GM21619 (cell line): ENCODE results near the gene PTGDS.
A peak's percentile ranks its signal among the peaks of the same experiment; 100 is the strongest.
"Not testable (repeated sequence)": the region's sequence is repeated elsewhere in the genome, so short reads cannot be mapped to it uniquely, and the experiment has no call there.

Experiments
- ATAC-seq: cut with Tn5 transposase; IDR thresholded peaks from one replicate; pipeline ENCODE4 v1.9.1; 2021; ENCODE audit not compliant: unreplicated experiment

Gene PTGDS

DNA sequence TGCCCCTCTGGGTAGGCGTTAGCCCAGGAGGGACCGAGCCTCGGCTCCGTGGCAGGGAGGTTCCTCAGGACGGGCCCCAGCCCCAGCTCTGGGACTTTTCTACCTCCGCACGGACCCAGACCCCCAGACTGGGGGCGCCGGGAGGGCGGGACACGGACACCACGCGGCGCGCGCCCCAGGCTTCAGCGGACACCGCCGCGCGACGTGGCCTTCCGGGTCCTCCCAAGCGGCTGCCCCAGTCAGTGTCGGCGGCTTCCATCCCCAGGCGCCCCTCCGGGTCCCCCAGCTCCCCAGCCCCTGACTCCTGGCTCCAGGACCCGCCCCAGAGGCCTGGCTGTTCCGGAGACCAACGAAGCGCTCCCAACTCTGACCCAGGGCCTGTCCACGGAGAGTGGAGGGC is 8.5 kb downstream of the PTGDS start:
- no peak for ATAC-seq

DNA sequence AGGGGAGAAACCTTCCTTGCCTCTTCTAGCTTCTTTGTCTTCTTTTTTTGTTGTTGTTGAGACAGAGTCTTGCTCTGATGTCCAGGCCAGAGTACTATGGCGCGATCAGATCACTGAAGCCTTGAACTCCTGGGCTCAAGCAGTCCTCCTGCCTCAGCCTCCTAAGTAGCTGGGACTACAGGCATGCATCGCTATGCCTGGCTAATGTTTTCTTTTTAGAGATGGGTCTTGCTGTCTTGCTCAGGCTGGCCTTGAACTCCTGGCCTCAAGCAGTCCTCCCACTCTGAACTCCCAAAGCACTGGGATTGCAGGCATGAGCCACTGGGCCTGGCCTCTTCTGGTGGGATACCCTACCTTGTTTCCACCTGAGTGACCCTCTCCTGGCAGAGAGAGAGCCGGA is 11.6 kb downstream of the PTGDS start:
- ATAC-seq = no peak

DNA sequence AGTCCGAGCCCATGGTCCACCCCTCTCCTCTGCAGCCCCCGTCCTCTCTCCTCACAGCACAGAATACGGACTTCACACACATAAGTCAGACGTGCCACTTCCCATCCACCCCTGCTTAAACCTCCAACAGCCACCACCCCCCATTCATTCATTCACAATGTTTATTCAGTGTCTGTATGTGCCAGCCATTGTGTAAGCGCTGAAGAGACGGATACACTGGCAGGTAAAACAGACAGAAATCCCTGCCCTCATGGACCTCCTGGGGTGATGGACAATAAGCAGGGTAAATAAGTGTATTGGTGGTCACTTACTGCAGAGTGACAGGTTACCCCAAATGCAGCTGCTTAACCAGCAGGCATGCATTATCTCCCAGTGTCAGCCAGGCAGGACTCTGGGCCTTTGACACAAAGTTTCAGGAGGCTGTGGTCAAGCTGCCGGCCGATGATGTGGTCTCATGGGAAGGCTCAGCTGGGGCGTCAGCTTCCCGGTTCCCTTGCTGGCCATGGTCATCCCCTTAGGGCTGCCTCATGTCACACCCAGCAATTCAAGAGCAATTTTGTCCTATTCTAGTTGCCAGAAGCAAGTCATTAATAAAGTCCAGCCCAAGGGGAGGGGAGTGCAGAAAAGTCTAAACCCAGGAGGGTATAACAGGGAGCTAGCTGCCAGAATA is 13.1 kb downstream of the PTGDS start:
- no peak for ATAC-seq

DNA sequence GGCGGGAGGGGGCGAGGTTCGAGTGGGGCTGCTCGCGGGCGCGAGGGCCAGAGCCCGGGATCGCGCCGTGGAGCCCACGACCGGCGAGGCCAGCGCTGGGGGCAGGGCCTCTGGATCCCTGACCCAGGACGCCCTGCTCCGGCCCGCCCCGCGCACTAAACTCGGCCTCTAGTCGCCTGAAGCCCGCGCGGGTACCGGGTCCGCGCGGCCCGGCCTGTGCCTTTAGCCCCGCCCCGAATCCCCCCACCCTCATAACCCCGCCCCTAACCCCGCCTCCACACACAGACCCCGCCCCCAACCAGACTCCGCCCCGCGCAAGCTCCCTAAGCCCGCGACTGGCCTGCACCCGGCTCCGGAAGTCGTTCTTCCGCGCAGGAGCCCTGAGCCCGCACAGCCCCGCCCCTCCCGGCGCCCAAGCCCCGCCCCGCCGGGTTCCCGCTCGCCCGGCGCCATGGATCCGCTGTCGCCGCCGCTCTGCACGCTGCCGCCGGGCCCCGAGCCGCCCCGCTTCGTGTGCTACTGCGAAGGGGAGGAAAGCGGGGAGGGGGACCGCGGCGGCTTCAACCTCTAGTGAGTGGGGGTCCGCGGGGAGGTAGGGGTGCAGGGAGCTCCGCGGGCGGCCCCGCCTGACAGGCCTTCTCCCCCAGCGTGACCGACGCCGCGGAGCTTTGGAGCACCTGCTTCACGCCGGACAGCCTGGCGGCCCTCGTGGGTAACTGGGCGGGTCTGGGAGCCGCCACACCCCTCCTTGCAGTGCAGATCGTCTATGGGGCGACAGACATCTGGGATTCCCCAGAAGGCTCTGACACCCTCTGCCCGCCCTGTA is 14.9 kb downstream of the PTGDS start, which contains the start of gene PAXX:
Gene PAXX, plus strand, starts transcription at position 430 of the 826 bp plus-strand sequence. Its CDS starts 22 bp downstream, at position 452.
- peak; percentile 77 for ATAC-seq

DNA sequence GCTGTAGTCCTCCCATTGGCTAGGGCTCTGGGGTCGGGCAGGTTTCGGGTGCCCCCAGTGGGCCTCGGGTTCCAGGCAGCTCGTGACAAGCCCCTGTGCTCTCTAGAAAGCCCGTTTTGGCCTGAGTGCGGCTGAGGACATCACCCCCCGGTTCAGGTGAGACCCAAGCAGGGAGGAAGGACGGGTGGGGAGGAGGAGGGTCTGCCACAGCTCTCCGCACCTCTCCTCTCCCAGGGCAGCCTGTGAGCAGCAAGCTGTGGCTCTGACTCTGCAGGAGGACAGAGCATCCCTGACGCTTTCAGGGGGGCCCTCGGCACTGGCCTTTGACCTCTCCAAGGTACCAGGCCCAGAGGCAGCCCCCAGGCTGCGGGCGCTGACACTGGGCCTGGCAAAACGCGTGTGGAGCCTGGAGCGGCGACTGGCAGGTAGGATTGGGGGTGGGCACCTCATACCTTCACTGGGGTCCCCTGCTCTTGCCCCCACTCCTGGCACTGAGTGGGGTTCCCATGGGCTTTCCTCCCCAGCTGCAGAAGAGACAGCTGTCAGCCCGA is 15.6 kb downstream of the PTGDS start:
- ATAC-seq = no peak

DNA sequence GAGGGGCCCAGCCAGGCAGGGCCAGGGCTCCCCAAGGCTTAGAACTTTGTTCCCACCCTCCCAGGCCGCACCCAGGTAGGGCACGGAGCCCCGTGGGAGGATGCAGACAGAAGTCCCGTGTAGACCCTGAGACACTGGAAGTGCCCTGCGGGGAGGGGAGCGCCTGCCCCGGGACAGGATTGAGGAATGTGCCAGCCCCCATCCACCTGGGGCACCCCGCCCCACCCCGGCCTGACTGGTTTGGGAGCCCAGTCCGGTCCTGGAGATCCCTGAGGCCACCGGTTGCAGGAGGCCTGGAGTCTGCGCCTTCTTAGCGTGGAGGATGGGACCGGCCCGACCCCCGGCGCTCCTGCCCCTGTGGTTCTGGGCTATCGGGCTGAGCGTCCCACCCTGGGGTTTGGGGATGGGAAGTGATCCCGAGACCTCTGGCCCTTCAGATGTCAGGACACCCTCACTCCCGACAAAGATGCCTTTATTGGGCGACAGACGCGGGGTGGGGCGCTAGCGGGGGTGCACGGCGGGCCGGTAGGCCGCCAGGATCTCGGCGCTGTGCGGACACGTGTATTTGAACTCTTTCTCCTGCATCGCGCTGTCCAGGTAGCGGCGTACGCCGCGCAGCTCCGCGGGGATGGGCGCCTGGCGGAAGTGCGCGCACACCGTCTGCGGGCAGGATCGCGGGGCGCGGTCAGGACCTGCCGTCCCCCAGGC is 17.0 kb downstream of the PTGDS start:
- no peak for ATAC-seq

DNA sequence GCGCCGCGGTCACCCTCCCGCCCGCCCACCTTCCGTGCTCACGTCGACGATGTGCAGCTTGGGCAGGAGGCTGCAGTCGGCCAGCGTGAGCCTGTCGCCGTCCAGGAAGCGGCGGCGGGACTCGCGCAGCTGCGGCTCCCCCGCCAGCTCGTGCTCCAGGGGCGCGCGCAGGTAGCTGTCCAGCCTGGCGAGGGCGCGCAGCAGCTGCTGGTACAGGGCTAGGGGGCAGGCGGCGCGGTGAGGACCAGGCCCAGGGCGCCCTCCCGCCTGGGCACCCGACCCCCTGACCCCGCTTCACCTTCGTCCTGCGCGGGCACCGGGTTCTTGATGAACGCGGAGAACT is 17.6 kb downstream of the PTGDS start:
- no peak for ATAC-seq

DNA sequence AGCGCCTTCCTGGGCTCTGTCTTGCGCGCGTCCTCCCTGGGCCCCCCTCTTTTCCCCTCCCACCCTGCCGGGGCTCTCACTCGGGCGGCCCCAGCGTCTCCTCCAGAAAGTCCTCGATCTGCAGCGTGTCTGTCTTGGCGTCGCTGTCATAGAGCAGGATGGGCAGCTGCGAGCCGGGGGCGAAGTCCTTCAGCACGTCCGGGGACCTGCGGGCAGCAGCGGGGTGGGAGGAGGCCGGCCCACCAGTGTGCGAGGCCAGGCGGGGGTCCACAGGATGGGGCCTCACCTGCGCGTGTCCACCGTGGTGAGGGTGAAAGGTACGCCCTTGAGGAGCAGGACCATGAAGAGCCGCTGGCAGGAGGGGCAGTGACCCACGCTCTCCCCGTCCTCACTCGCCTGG is 18.1 kb downstream of the PTGDS start:
- no peak for ATAC-seq

DNA sequence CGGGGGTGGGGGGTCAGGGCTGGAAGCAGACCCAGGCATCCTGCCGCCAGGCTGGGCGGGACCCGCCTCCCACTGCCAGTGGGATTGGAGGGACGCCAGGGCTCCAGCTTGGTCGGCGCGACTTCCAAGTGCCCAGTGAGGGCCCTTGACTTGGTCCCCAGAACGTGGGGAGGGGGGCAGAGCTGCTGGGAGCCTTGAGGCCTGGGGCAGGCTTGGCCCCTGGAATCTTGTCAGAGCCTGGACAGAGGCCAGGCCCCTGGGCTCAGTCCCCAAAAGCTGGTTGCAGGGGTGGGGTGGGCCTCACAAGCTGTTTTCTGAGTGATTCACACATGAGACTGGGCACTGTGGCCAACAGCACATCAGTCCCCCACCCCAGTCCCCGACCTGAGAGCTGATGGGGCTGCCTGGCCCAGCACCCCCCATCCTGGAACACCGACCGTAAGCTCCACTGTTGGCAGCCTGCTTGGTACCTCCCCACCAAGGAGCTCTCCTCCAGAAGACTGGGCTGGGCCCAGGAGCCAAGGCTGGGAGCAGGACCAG is 18.5 kb downstream of the PTGDS start:
- ATAC-seq = no peak

DNA sequence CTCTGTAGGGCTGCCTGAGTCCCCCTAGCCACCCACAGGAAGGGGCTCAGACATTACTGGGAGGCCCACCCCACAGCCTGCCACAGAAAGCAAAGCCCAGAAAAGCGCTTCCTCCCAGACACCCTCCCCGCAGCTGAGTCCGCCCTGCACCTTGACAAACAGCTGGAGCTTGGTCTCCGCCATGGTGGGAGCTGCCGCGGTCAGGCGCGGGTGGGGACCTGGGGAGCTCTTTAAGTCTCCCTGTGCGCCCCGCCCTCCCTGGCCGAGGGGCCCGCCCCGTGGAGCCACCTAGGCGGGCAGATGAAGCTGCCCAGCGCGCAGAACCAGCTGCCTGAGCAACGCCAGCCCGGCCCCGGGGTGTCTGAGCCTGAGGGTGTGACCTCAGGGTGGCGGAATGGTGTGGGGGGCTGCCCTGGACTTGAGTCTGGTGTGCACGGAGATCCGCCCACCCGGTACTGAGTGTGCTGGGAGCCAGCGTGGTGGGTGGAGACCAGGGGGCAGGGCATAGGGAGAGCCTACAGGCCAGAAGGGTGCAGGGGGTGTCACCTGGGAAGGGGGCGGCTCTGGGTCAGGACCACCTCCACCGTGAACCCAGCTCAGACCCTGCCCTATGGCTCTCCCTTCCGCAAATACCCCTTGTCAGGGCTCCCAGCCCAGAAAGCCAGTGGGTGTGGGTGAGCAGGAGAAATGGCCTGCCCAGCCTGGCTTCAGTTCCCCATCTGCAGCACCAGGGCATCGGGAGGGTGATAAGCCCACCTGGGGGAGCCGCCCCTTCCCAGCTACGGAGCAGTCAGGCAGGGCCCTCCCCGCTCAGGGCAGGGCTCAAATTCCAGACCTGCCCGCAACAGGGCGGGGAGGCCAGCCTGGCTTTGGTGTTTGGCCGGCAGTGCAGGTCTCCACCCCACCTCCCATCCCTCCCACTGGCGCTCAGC is 19.3 kb downstream of the PTGDS start, which contains the start of gene CLIC3:
Gene CLIC3, minus strand, starts transcription at position 208 of the 932 bp plus-strand sequence. Its CDS starts 25 bp downstream, at position 183.
- ATAC-seq = no peak

DNA sequence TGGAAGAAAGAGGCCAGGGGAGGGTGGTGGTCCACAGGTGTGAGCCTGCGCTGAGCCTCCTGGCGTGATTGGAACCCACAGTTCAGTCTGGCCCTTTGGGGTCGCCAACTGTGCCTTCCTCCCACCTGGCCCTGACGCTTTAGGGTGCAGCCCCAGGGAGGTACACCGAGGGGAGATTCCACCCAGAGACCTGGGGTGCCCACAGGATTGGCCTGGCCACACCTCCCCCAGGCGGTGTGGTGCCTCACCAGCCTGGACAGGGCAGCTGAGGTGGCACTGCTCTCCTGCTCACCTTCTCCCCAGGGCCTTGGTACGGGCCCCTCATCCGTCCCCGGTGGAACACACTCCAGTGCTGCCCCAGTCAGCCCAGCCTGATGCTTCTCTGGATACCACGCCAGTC is 20.1 kb downstream of the PTGDS start:
- no peak for ATAC-seq

DNA sequence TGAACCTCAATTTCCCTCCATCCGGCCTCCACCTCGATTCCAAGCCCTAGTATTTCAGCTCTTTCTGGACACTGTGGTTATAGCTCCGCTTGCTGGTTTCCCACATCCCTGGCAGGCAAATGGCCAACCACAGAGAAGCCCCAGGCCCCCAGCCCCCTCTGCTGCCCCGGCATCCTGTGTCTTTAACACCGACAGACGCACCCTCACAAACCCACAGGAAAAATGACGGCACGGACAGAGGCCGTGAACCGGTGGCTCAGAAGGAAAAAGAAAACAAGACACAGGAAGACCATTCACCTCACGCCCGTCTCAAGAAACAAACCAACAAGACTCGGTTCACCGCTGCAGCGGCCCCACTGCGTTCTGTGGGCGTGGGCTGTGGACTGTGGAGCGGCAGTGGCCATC is 20.5 kb downstream of the PTGDS start:
- no peak for ATAC-seq

DNA sequence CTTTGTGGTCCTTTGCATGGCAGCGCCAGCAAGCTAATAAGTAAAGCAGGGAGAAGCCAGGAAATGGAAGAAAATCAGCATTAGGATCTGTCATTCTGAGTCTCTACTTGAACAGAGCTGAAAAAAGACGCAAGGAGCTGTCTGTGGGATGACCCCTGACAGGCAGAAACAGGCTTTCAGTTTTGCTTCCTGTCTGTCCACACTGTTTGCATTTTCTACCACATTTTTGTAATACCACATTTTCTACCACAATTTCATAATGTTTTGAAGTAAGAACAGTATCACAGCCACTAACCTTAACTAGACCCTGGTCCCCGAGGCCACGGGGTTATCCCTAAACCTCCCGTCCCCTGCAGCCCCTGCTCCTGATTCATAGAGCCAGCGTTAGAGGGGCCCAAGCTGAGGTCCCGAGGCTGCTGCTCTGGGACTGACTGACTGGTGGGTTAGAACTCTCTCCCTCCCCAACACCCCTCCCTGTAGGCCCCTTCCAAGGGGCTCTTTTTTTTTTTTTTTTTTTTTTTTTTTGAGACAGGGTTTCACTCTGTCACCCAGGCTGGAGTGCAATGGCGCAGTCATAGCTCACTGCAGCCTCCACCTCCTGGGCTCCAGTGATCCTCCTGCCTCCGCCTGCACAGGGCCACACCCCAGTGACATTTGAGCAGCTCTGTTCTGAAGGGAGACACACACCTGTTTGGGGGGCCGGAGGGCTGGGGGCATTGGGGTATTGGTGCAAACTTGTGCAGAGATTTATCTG is 23.1 kb downstream of the PTGDS start:
- peak; percentile 77 for ATAC-seq

DNA sequence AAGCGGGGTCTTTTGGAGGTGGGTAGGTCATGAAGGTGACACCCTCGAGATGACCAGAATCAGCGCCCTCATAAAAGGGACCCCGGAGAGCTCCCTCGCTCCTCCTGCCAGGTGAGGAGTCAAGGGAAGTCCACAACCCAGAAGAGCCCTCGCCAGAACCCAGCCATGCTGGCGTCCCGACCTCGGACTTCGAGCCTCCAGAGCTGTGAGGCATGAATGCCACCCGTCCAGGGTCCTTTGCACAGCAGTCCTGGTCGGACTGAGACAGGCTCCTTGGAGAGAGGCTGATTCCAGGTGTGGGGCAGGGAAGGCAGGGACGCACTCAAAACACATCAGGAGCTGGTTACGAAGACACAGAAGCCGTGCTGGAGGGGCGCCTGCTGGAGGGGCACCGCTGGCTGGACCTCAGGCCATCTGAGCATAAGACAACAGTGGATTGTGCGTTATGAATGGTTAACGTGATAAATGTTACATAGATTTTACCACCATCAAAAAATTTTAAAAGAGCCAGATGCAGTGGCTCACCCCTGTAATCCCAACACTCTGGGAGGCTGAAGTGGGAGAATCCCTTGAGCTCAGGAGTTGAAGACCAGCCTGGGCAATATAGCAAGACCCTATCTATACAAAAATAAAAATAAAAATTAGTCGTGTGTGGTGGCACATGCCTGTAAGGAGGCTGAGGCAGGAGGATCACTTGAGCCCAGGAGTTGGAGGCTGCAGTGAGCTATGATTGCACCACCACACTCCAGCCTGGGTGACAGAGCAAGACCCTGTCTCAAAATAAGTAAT is 24.7 kb downstream of the PTGDS start:
- ATAC-seq = no peak

DNA sequence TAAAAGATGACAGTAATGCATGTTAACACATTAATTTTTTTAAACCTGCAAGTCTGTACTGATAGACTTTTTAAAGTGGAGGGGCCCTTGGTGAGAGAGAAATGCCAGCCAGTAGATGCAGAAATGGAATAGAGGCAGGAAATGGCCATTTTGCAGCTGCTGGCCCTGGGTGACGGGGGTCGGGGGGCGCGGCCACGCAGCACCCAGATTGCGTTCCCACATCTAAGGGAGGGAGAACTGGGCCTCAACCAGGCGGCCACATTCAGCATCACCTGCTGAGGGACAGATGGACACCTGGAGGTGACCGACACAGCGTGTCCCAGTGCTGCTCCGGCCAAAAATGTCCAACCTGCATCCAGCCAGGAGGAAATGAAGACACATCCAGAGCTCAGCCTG is 25.3 kb downstream of the PTGDS start:
- ATAC-seq = no peak

DNA sequence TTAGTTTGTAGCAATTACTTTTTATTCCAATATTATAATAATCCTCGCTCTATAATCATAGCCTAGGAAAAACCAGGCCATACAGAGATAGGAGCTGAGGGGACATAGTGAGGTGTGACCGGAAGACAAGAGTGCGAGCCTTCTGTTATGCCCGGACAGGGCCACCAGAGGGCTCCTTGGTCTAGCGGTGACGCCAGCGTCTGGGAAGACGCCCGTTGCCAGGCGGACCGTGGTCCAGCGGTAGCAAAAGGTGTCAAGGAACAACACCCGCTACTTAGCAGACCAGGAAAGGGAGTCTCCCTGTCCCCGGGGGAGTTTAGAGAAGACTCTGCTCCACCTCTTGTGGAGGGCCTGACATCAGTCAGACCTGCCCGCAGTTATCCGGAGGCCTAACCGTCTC is 27.0 kb downstream of the PTGDS start:
- not testable (repeated sequence) for ATAC-seq

DNA sequence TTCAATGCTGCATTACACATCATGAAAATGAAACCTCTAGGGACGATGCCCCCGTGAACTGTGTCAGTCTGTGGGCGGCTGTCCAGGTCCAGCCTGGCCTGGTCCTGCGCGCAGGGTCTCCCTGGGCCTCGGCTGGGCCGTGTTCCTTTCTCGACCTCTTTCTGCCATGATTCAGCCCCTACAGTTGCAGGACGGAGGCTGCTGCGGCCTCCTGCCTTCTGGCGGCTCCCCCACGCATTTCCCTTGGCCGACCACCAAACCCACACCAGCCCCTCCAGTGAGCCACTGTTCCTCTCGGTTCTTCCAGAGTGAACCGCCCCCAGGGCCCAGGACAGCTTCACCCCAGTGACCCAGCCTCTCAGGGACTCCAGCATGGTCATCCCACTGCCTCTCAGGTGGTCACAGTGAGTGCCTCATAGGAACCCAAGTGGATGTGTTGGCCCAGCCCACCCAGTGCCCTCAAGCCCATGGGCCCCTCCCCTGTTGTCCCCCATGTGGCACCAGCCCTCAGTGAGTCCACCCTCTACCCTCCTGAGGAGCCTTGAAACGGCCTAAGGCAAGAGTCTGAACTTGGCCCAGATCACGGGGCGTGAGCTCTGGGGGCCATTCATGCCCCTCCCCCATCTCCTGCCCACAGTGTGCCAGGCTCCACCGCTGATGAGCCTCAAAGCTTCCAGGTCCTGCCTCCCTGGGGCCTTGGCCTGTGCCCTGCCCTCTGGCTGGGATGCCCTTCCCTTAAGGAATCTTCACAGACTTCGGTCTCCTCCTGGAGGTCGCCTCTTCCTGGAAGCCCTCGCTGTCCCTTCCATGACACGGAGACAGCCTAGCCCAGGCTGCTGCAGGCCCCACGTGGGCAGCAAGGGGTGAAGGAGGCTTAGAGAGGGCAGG is 29.1 kb downstream of the PTGDS start:
- ATAC-seq = no peak
